Measurements from ENCODE around the gene PTPRN2.

- no peak for TF ChIP-seq CTCF (conservative IDR thresholded peaks at IDR 0.05; ENCODE audit: low read depth, low read length)
- no peak for TF ChIP-seq EZH2 (IDR thresholded peaks at IDR 0.05; ENCODE audit: borderline replicate concordance, low read depth, low read length, poor library complexity, severe bottlenecking)
Measured at GRCh38 chr7:157985636-157986035, 602.0 kb downstream of the PTPRN2 start.

Measured in A673 (cell line).